IMR-90 (cell line): Measurements from ENCODE around the gene ARL2. TPM values are rescaled to one million over a fixed set of nuclear protein-coding genes. Genes with fewer than 3 reads are reported as not detected.

ENCODE experiments used
- ATAC-seq: fragments of 200-7000 bp; cut with Tn5 transposase; 2 replicates; pipeline ENCODE4 v1.9.1; 2020; ENCODE audit warnings: low read depth, mild to moderate bottlenecking, moderate library complexity
- BruUV-seq: library from RNA; stranded (reverse); fragments of 400-500 nt; replicated peaks from 2 replicates; lab custom pipeline; 2021; lab: Mats Ljungman, UMichigan
- CTCF ChIA-PET: fragments of 300-600 bp; formaldehyde crosslinking; extraction: SDS; loops from one replicate; lab custom pipeline; 2021; ENCODE audit warnings: antibody characterized with exemption; lab: Yijun Ruan, JAX
- POLR2A ChIA-PET: fragments of 300-600 bp; sonication (Branson Sonifier 250); formaldehyde crosslinking; loops from one replicate; lab custom pipeline; 2022; ENCODE audit warnings: antibody characterized with exemption; ENCODE audit not compliant: unreplicated experiment; lab: Charles Lee
- DNase-seq: peaks from one replicate; pipeline ENCODE4 v3.0.0; 2013
- H2AFZ ChIP-seq: replicated peaks from 2 replicates; pipeline ENCODE3; 2013; ENCODE audit warnings: low read length, mild to moderate bottlenecking; ENCODE audit not compliant: poor library complexity
- H2AK5ac ChIP-seq: 2 replicates; pipeline ENCODE4 v1.6.1; 2013; ENCODE audit warnings: low read depth, low read length, inconsistent platforms
- H2AK9ac ChIP-seq: replicated peaks from 2 replicates; pipeline ENCODE3; 2013; ENCODE audit warnings: mild to moderate bottlenecking, low read depth, low read length, moderate library complexity; ENCODE audit not compliant: poor library complexity
- H2BK120ac ChIP-seq: 2 replicates; pipeline ENCODE4 v1.6.1; 2013; ENCODE audit warnings: low read depth, low read length, inconsistent platforms
- H2BK15ac ChIP-seq: 3 replicates; pipeline ENCODE4 v1.6.1; 2013; ENCODE audit warnings: low read depth, low read length, inconsistent platforms
- H2BK20ac ChIP-seq: 2 replicates; pipeline ENCODE4 v1.6.1; 2013; ENCODE audit warnings: low read depth, mild to moderate bottlenecking, inconsistent platforms, low read length, moderate library complexity
- H2BK5ac ChIP-seq: 2 replicates; pipeline ENCODE4 v1.6.1; 2013; ENCODE audit warnings: mild to moderate bottlenecking, low read depth, low read length, inconsistent platforms; ENCODE audit not compliant: poor library complexity, severe bottlenecking
- H3K14ac ChIP-seq: replicated peaks from 2 replicates; pipeline ENCODE4 v1.6.1; 2013; ENCODE audit warnings: low read depth, low read length, inconsistent platforms
- H3K18ac ChIP-seq: 2 replicates; pipeline ENCODE4 v1.6.1; 2013; ENCODE audit warnings: low read depth, low read length, control low read depth
- H3K23ac ChIP-seq: 2 replicates; pipeline ENCODE4 v1.6.1; 2013; ENCODE audit warnings: low read depth, low read length, inconsistent platforms
- H3K27ac ChIP-seq: 2 replicates; pipeline ENCODE4 v1.5.1; 2013; ENCODE audit warnings: mild to moderate bottlenecking, control low read depth, low read length; ENCODE audit not compliant: insufficient read depth
- H3K27me3 ChIP-seq: 2 replicates; pipeline ENCODE4 v1.6.1; 2013; ENCODE audit warnings: low read length; ENCODE audit not compliant: control insufficient read depth, insufficient read depth
- H3K36me3 ChIP-seq: 2 replicates; pipeline ENCODE4 v1.6.1; 2013; ENCODE audit warnings: low read length, mixed read lengths; ENCODE audit not compliant: control insufficient read depth, insufficient read depth
- H3K4ac ChIP-seq: 2 replicates; pipeline ENCODE4 v1.6.1; 2013; ENCODE audit warnings: low read depth, low read length, inconsistent platforms
- H3K4me1 ChIP-seq: 2 replicates; pipeline ENCODE4 v1.6.1; 2013; ENCODE audit warnings: low read length, mixed read lengths; ENCODE audit not compliant: control insufficient read depth, insufficient read depth
- H3K4me2 ChIP-seq: 2 replicates; pipeline ENCODE4 v1.6.1; 2013; ENCODE audit warnings: low read depth, mild to moderate bottlenecking, control low read depth, low read length, moderate library complexity
- H3K4me3 ChIP-seq: 2 replicates; pipeline ENCODE4 v1.5.1; 2013; ENCODE audit warnings: low read depth, mild to moderate bottlenecking, control low read depth, low read length, moderate library complexity; ENCODE audit not compliant: insufficient read depth
- H3K56ac ChIP-seq: 2 replicates; pipeline ENCODE4 v1.6.1; 2013; ENCODE audit warnings: low read length, inconsistent platforms; ENCODE audit not compliant: insufficient read depth; ENCODE audit errors: extremely low read depth
- H3K79me1 ChIP-seq, 2 experiments: 2 replicates each; pipeline ENCODE4 v1.6.1; 2013; ENCODE audit warnings: low read length in 2 of 2, inconsistent platforms in 1 of 2, low read depth in 1 of 2
- H3K9ac ChIP-seq: 2 replicates; pipeline ENCODE4 v1.6.1; 2013; ENCODE audit warnings: low read depth, low read length, control low read depth
- H3K9me1 ChIP-seq: 2 replicates; pipeline ENCODE4 v1.6.1; 2013; ENCODE audit warnings: low read length, inconsistent platforms; ENCODE audit not compliant: insufficient read depth
- H3K9me3 ChIP-seq: 2 replicates; pipeline ENCODE4 v1.6.1; 2013; ENCODE audit warnings: low read length; ENCODE audit not compliant: control insufficient read depth, insufficient read depth
- H4K20me1 ChIP-seq: 2 replicates; pipeline ENCODE4 v1.6.1; 2013; ENCODE audit warnings: low read length, inconsistent platforms; ENCODE audit not compliant: insufficient read depth
- H4K5ac ChIP-seq: 2 replicates; pipeline ENCODE4 v1.6.1; 2013; ENCODE audit warnings: mild to moderate bottlenecking, low read depth, low read length, control low read depth
- H4K8ac ChIP-seq, 2 experiments: 2 replicates each; pipeline ENCODE4 v1.6.1; 2013; ENCODE audit warnings: low read depth in 2 of 2, low read length in 2 of 2, control low read depth in 1 of 2, inconsistent platforms in 1 of 2
- H4K91ac ChIP-seq: 2 replicates; pipeline ENCODE4 v1.6.1; 2013; ENCODE audit warnings: low read depth, low read length, inconsistent platforms; ENCODE audit not compliant: insufficient read depth
- BHLHE40 ChIP-seq: fragments of 150-350 bp; IDR thresholded peaks from 2 replicates; pipeline ENCODE4 v1.6.1; 2016; ENCODE audit warnings: mild to moderate bottlenecking, low read depth, low read length
- CEBPB ChIP-seq: IDR thresholded peaks from 2 replicates; pipeline ENCODE4 v1.6.1; 2012; ENCODE audit warnings: low read depth, low read length, improper control_type of control experiment
- CHD1 ChIP-seq: IDR thresholded peaks from 2 replicates; pipeline ENCODE4 v1.6.1; 2012; ENCODE audit warnings: low read depth, low read length, improper control_type of control experiment
- MAFK ChIP-seq: IDR thresholded peaks from 2 replicates; pipeline ENCODE4 v1.6.1; 2012; ENCODE audit warnings: low read depth, low read length, improper control_type of control experiment
- MXI1 ChIP-seq: IDR thresholded peaks from 2 replicates; pipeline ENCODE4 v1.6.1; 2012; ENCODE audit warnings: low read depth, mild to moderate bottlenecking, low read length, moderate library complexity, borderline replicate concordance
- POLR2A ChIP-seq: IDR thresholded peaks from 2 replicates; pipeline ENCODE4 v1.6.1; 2012; ENCODE audit warnings: mild to moderate bottlenecking, low read depth, low read length
- RAD21 ChIP-seq: IDR thresholded peaks from 2 replicates; pipeline ENCODE4 v1.6.1; 2012; ENCODE audit warnings: low read length, improper control_type of control experiment
- SMC3 ChIP-seq: fragments of 150-350 bp; IDR thresholded peaks from 2 replicates; pipeline ENCODE4 v1.6.1; 2016; ENCODE audit warnings: low read depth, mild to moderate bottlenecking, antibody characterized with exemption, low read length, moderate library complexity
- WGBS, 2 experiments: methylation state at CpG; one replicate each; pipeline versions ENCODE4 v1.1.5 to v1.1.7; 2013; ENCODE audit warnings: missing lambda C conversion rate in 2 of 2; ENCODE audit not compliant: insufficient read length in 1 of 2; ENCODE audit errors: extremely low coverage in 2 of 2; 5-methylcytosine and 5-hydroxymethylcytosine counted together
- dilution Hi-C: fragments of 300-500 bp; cut with HindIII; formaldehyde crosslinking; loops from one replicate; pipeline ENCODE4 v1.14.3; 2018; ENCODE audit warnings: low sequenced_read_pairs; ENCODE audit not compliant: unreplicated experiment
- in situ Hi-C: fragments of 300-500 bp; cut with MboI; formaldehyde crosslinking; loops from 3 replicates; pipeline ENCODE4 v1.14.3; 2019; ENCODE audit warnings: low sequenced_read_pairs, inconsistent platforms, mixed read lengths
- intact Hi-C: fragments of 100-400 bp; cut with micrococcal nuclease; formaldehyde crosslinking; loops from 2 replicates; pipeline ENCODE4 v1.10.0; 2022
- polyA plus RNA-seq, 3 experiments: library from polyadenylated mRNA; depleted of rRNA; stranded (reverse); fragments of >200 nt; gene quantifications; 2 replicates each; pipeline ENCODE4 v1.2.3, GENCODE V29; 2012; ENCODE audit warnings: low replicate concordance in 1 of 3
- total RNA-seq: library from RNA; depleted of rRNA; stranded (reverse); fragments of >200 nt; gene quantifications from 2 replicates; pipeline ENCODE4 v1.2.3, GENCODE V29; 2012
- TF ChIP-seq, protein P1 (sequence below): fragments of 150-350 bp; IDR thresholded peaks from 2 replicates; pipeline ENCODE4 v1.6.1; 2016; ENCODE audit warnings: low read depth, mild to moderate bottlenecking, low read length, moderate library complexity, borderline replicate concordance

Gene ARL2
- total and polyA plus RNA-seq, 2 of the 4 experiments (the other 2 are of a cell fraction) = 48.9 to 152 TPM

DNA sequence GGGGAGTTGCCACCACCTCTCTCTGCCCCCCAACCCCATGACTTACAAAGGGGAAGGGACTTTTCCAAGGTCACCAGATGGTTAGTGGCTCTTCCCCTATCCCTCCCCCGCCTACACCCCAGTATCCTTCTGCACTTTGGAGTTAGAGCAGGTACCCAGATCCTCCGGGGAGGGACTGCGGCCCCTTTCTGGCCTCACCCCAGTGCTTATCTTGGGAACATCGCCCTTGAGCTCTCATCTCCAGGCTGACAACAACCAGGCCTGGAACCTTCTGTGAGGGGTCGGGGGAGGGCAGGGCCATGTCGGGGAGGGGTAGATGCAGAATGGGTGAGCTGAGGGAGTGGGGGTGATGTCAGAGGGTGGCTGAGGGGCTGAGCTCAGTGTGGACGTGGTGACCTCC, 51.9 kb downstream of the ARL2 start:
- Histone ChIP-seq H3K23ac (no peak overlapping the region), H3K18ac (no peak overlapping the region), H4K20me1 (no peaks in the 10 kb centered on the region), H3K36me3 (no peaks in the 10 kb centered on the region), H2AK5ac (no peak overlapping the region), H3K14ac (no peak overlapping the region), H2AFZ (no peak overlapping the region), H3K9me1 (no peaks in the 10 kb centered on the region), H3K9me3 (no peaks in the 10 kb centered on the region), H3K27me3 (peaks cover 8% of the 10 kb centered on the region; the same call in 1 of the 2 replicates), H4K5ac (no peak overlapping the region), H3K79me1 (no peaks in the 10 kb centered on the region), H4K8ac (no peak overlapping the region), H3K56ac (no peak overlapping the region), H2BK5ac (no peak overlapping the region), H3K4ac (no peak overlapping the region), H2BK120ac (no peak overlapping the region), H2BK15ac (no peak overlapping the region), H3K4me1 (no peaks in the 10 kb centered on the region), H2AK9ac (no peak overlapping the region), H2BK20ac (no peak overlapping the region), H3K4me2 (no peak overlapping the region), H3K27ac (no peak overlapping the region), H3K4me3 (no peak overlapping the region), H4K91ac (no peak overlapping the region), H3K9ac (no peak overlapping the region)
- CTCF ChIA-PET = no interaction called here
- no peak for TF ChIP-seq SMC3
- no peak for TF ChIP-seq CEBPB
- no peak for TF ChIP-seq POLR2A
- no peak for TF ChIP-seq MAFK
- TF ChIP-seq CHD1 = no peak
- TF ChIP-seq BHLHE40 = no peak
- no peak for TF ChIP-seq RAD21
- TF ChIP-seq, protein P1, sequence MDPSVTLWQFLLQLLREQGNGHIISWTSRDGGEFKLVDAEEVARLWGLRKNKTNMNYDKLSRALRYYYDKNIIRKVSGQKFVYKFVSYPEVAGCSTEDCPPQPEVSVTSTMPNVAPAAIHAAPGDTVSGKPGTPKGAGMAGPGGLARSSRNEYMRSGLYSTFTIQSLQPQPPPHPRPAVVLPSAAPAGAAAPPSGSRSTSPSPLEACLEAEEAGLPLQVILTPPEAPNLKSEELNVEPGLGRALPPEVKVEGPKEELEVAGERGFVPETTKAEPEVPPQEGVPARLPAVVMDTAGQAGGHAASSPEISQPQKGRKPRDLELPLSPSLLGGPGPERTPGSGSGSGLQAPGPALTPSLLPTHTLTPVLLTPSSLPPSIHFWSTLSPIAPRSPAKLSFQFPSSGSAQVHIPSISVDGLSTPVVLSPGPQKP = no peak
- TF ChIP-seq MXI1 = no peak
- POLR2A ChIA-PET = no interaction called here
- ATAC-seq (no peak), DNase-seq (no peak)
- BruUV-seq = no TSS peak
- dilution Hi-C loops (no loop called here), intact Hi-C loops (no loop called here), in situ Hi-C loops (no loop called here)
- WGBS, 2 experiments = 80% methylated on average over 1 of the region's 7 CpGs; no CpG with 5 or more reads in 1 of the 2 experiments
